HCT116 (cell line): ENCODE measurements around the gene LBHD1.

Experiments used
- EGR1 ChIP-seq: IDR thresholded peaks from 2 replicates; pipeline ENCODE4 v1.6.1; 2012; ENCODE audit warnings: low read depth
- EZH2 ChIP-seq: fragments of 200-600 bp; sonication (generic); IDR thresholded peaks from 2 replicates; pipeline ENCODE4 v1.6.1; 2017; ENCODE audit warnings: antibody characterized with exemption, mixed run types
- EZH2phosphoT487 ChIP-seq: fragments of 200-600 bp; IDR thresholded peaks from 2 replicates; pipeline ENCODE4 v1.6.1; 2018; ENCODE audit warnings: antibody characterized with exemption, borderline replicate concordance
- FOSL1 ChIP-seq: IDR thresholded peaks from 2 replicates; pipeline ENCODE4 v1.6.1; 2012; ENCODE audit warnings: low read depth
- JUND ChIP-seq: IDR thresholded peaks from 2 replicates; pipeline ENCODE4 v1.6.1; 2012
- POLR2A ChIP-seq: IDR thresholded peaks from 2 replicates; pipeline ENCODE4 v1.7.0; 2011; ENCODE audit warnings: borderline replicate concordance; ENCODE audit not compliant: insufficient read depth, insufficient read length; ENCODE audit errors: extremely low read depth
- POLR2AphosphoS5 ChIP-seq: IDR thresholded peaks from 2 replicates; pipeline ENCODE4 v1.6.1; 2011; ENCODE audit warnings: mild to moderate bottlenecking, low read depth, low read length, moderate library complexity
- RAD21 ChIP-seq: IDR thresholded peaks from 2 replicates; pipeline ENCODE4 v1.6.1; 2012; ENCODE audit warnings: low read depth, mild to moderate bottlenecking
- SRF ChIP-seq: IDR thresholded peaks from 2 replicates; pipeline ENCODE4 v1.6.1; 2012; ENCODE audit warnings: low read depth
- YY1 ChIP-seq: IDR thresholded peaks from 2 replicates; pipeline ENCODE4 v1.6.1; 2011; ENCODE audit warnings: low read length, low read depth, moderate library complexity, mild to moderate bottlenecking; ENCODE audit not compliant: insufficient replicate concordance; ENCODE audit errors: extremely low read depth
- ZNF274 ChIP-seq: fragments of 200-500 bp; sonication (Bioruptor generic); IDR thresholded peaks from 2 replicates; pipeline ENCODE4 v1.6.1; 2014; ENCODE audit warnings: mild to moderate bottlenecking, low read depth, low read length, inconsistent platforms
- TF ChIP-seq, protein P1 (sequence below), 3 experiments: fragments of 200-600 bp in 1 of 3; sonication (generic) in 1 of 3; IDR thresholded peaks in 2 of 3; conservative IDR thresholded peaks in 1 of 3; 2 replicates each; pipeline ENCODE4 v1.5.1; 2012 to 2017; ENCODE audit warnings: low read depth in 2 of 3, low read length in 2 of 3, antibody characterized with exemption in 1 of 3, borderline replicate concordance in 1 of 3, control low read depth in 1 of 3, mild to moderate bottlenecking in 1 of 3, mixed read lengths in 1 of 3, mixed run types in 1 of 3, moderate library complexity in 1 of 3; ENCODE audit not compliant: insufficient read depth in 1 of 3
- TF ChIP-seq, protein P2 (sequence below): IDR thresholded peaks from 2 replicates; pipeline ENCODE4 v1.6.1; 2012

DNA sequence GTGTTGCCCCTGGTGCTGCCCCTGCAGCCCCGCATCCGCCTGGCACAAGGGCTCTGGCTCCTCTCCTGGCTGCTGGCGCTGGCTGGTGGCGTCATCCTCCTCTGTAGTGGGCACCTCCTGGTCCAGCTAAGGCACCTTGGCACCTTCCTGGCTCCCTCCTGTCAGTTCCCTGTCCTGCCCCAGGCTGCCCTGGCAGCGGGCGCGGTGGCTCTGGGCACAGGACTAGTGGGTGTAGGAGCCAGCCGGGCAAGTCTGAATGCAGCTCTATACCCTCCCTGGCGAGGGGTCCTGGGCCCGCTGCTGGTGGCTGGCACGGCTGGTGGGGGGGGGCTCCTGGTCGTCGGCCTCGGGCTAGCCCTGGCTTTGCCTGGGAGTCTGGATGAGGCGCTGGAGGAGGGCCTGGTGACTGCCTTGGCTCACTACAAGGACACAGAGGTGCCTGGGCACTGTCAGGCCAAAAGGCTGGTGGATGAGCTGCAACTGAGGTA lies 58.7 kb downstream of the LBHD1 start:
- TF ChIP-seq, protein P1, sequence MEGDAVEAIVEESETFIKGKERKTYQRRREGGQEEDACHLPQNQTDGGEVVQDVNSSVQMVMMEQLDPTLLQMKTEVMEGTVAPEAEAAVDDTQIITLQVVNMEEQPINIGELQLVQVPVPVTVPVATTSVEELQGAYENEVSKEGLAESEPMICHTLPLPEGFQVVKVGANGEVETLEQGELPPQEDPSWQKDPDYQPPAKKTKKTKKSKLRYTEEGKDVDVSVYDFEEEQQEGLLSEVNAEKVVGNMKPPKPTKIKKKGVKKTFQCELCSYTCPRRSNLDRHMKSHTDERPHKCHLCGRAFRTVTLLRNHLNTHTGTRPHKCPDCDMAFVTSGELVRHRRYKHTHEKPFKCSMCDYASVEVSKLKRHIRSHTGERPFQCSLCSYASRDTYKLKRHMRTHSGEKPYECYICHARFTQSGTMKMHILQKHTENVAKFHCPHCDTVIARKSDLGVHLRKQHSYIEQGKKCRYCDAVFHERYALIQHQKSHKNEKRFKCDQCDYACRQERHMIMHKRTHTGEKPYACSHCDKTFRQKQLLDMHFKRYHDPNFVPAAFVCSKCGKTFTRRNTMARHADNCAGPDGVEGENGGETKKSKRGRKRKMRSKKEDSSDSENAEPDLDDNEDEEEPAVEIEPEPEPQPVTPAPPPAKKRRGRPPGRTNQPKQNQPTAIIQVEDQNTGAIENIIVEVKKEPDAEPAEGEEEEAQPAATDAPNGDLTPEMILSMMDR (IDR thresholded peaks at IDR 0.05 in 2 of 3, conservative IDR thresholded peaks at IDR 0.05 in 1 of 3; ENCODE audit: borderline replicate concordance in 1 of 3, insufficient read depth in 1 of 3, low read depth in 2 of 3, low read length in 2 of 3), result no peak
- no peak for TF ChIP-seq FOSL1
- TF ChIP-seq POLR2AphosphoS5, result no peak
- no peak for TF ChIP-seq EZH2phosphoT487
- no peak for TF ChIP-seq EZH2
- TF ChIP-seq POLR2A, result no peak
- TF ChIP-seq, protein P2, sequence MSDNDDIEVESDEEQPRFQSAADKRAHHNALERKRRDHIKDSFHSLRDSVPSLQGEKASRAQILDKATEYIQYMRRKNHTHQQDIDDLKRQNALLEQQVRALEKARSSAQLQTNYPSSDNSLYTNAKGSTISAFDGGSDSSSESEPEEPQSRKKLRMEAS, result no peak
- TF ChIP-seq EGR1, result no peak
- no peak for TF ChIP-seq JUND
- no peak for TF ChIP-seq YY1
- no peak for TF ChIP-seq ZNF274
- TF ChIP-seq SRF, result no peak
- TF ChIP-seq RAD21, result no peak
